HG03039 (cell line): ENCODE data around the gene ATP6V1B1.

Experiments
- ATAC-seq: cut with Tn5 transposase; IDR thresholded peaks from one replicate; pipeline ENCODE4 v1.9.1; 2021; ENCODE audit warnings: mild to moderate bottlenecking, moderate library complexity; ENCODE audit not compliant: unreplicated experiment

Gene ATP6V1B1

GRCh38 chr2:70901227-70902066, 34.3 kb upstream of the ATP6V1B1 start:
- no peak for ATAC-seq

DNA sequence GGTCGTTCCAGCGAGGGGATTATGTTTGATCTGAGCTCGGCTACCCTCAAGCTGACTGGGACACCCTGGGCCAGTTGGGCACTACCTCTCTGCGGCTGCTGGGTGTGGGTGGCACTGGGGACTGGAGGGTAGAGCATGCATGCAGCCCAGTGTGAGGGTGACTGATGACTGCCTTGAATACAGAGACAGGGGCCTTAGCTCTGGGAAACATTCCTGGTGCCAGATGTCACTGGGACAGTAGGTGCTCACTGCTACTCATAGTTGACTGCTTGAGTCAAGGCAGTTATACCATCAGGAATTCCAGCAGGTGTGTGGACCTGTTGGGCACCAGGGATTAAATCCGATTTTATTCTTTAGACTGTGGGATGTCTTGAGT, 33.6 kb upstream of the ATP6V1B1 start:
- no peak for ATAC-seq

- ATAC-seq: no peak
Observed at GRCh38 chr2:70902579-70902978, 33.1 kb upstream of the ATP6V1B1 start.

DNA sequence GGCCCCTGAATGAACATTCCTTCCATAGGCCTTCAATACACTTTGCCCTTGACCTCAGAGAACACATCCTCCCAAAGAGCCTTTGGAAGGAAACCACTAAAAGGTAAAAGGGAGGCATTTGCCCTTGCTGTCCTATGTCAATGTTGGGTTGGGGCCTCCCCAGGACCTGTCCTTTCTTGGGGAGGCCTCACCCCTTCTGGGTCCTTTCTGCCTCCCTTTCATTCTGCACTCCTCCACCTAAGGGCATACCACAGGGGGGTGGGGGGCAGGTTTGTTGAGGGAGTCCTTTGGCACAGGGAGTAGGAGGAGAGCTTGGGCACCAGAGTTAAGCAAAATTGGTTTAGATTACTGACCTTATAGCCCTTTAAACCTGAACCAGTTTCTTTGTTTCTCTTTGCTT, 32.5 kb upstream of the ATP6V1B1 start:
- no peak for ATAC-seq

DNA sequence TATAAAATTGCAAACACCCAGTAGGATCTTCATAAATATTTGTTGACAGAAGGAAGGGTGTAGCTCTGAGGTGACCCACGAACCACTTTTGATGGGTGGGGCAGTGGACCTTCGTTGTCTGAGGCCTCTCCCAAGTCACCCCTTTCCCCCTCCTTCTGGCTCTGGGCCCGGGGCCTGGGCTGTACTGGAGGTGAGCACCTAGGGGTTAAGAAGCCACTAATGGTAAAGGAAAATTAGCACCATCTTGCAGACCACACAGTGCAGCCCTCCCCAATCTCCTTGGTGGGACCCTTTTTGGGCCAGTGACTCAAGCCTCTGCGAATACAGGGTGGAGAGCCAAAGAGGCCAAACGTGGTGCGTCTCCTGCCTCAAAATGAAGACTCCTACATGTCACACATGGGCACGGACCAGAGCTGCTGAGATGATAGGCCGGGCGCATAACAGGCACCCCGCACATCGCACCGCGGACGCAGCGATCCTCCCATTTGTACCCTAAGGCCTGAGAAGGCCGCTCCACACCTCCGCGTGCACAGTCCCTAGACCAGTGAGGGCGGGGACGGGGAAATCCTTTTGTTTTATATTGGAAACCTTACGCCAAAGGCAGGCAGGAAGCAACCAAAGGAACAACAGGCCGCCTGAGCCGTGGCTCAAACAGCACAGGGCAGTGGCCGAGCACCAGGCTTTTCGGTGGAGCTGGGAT, 31.9 kb upstream of the ATP6V1B1 start:
- no peak for ATAC-seq

GRCh38 chr2:70904371-70905216, 31.1 kb upstream of the ATP6V1B1 start:
- no peak for ATAC-seq

DNA sequence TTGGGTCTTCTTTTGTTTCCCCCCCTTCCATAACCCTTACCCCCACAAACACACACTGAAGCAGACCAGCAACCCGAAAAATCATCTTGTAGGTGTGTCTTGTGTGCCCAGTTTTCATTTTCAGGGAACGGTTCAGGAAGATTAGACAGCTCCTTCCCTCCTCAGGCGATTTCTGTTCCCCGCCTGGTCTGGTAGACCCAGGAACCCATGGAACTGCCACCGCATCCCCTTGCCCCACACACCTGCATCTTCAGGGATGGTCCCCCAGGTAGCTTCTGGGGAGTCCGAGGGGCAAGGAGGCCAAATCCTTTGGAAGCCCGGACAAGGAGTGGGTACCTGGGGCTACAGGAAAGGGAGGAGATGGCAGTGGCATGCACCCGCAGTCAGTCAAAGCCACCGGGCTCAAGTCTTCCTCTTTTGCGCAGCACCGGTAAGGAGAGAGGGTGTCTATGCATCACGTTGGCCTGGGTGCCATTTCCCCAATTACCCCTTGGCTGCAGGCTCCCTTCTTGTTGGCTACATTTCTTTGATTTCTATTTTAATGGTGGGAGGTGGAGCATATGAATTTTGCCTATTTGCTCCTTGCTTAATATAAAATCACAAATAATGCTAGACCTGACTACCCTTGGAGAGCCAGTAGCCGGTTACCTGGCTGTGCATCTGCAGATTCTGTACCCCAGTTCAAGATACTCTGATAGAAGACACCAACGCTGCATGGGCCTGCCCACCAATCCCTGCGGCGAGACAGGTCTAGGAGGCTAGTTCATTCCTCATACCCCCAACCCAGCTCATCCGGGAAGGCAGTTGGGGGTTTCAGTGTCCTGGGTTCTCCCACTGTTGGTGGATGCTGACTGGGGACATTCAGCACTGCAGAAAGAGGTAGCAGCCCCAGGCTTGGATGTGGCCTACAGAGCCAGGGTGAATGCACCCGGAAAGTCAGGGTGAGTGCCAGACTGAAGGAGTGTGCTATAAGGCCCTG, 30.0 kb upstream of the ATP6V1B1 start:
- ATAC-seq: no peak

GRCh38 chr2:70906439-70907005, 29.2 kb upstream of the ATP6V1B1 start:
- no peak for ATAC-seq

DNA sequence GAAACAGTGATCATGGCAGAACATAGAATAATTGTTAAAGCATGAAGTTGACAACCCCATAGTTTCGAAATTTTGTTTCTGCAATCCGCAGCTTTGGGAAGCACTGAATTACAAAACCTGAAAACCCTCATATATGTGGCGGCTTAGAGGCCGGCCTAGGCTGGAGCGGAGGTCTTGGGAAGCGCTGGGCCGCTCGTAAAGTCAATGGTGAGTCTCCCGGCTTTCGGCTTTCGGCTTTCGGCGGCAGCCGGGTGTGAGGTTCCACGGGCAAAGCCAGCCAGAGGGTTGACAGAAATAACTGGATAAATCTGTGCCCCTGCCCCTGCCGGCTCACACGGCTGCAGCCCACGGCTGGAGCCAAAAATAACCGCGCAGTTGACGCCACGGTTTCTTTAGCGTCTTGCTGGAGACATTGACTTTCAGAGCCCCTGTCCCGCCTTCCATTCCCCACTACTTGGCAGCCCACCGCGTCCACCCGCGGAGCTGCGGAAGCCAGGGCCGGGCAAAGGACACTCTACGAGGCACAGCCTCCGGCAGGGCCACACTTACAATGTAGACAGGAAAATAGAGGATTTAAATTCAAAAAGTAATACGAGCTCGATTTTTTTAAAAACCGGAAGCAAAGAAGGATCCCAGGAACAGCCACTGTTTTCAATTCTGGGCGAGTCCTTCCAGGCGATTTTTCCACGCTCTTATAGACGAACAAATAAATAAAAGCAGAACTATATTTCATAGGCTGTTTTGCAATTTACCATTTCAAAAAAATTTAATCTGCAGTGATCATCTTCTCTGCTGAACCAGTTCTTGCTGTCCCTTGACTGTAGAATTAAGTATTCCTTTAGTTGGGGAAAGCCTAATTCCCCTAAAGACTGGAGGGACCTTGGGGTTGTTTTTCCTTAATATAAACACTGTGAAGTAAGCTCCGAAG, 28.3 kb upstream of the ATP6V1B1 start:
- no peak for ATAC-seq

DNA sequence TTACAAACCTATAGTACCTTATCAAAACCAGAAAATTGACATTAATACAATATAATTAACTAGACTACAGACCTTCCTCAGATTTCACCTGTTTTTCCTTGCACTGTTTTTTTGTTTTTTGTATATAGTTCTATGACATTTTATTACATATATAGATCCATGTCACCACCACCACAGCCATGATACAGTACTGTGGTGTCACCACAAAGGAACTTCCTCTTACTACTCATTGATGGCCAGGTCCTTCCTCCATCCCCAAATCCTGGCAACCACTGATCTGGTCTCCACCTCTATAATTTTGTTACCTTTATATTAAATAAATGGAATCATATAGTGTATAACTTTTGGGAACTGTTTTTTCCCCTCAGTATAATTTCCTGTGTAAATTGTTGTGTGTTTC, 19.4 kb upstream of the ATP6V1B1 start:
- ATAC-seq: no peak

GRCh38 chr2:70918016-70918415, 17.7 kb upstream of the ATP6V1B1 start:
- ATAC-seq: no peak

GRCh38 chr2:70919672-70920366, 15.9 kb upstream of the ATP6V1B1 start:
- ATAC-seq: no peak

DNA sequence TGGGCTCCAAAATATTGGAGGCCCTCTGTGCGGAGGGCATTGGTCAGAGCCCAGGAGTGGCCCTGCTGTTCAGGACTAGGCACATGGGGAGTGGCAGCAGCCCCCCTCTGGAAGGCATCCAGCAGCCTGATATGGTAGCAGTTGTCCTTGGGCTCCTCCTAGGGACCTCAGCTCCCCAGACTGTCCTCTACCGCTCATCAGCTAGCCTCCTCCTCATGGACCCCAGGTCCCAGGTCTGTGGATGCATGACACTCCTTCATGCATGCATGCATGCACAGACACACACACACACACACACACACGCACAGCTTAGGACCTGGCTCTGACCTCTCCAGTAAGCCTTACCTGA, 15.4 kb upstream of the ATP6V1B1 start:
- ATAC-seq: no peak

DNA sequence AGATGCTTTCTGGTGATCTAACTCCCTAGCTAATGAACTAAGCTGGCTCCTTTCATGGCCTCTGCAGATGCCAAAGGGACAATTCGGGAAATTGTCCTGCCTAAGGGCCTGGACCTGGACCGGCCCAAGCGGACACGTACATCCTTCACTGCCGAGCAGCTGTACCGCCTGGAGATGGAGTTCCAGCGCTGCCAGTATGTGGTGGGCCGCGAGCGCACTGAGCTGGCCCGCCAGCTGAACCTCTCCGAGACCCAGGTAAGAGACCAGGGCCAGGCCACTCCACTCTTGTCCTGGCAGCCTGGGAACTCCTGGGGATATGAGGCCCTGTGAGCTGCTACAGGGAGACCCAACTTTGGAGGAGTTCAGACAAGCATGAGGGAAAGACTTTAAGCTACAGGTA, 14.7 kb upstream of the ATP6V1B1 start:
- ATAC-seq: no peak

DNA sequence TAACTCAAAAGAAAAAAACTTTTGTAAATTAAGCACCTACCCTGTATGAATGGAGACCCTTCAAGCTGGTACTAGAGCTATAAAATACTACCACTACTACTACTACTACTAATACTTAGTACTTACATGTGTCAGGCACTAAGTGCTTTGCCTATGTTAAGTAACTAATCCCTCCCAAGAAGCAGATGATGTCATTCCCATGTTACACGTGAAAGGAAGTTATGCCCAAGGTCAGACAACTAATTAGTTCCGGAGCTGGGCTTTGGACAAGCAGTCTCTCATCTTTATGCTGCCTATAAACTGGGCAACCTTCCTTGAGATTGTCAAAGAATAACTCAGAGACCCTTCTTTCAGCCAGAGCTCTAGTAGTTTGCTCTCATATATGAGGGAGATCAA, 13.9 kb upstream of the ATP6V1B1 start:
- ATAC-seq: no peak

- ATAC-seq: no peak
Observed at GRCh38 chr2:70922235-70923234, 13.2 kb upstream of the ATP6V1B1 start.

GRCh38 chr2:70923378-70924015, 12.2 kb upstream of the ATP6V1B1 start:
- no peak for ATAC-seq
